K562 (cell line): ENCODE results near the gene TRIM33. TPM values are rescaled to one million over a fixed set of nuclear protein-coding genes. Genes with fewer than 3 reads are reported as not detected.

Source experiments
- ATAC-seq: fragments of 200-7000 bp; cut with Tn5 transposase; 3 replicates; pipeline ENCODE4 v1.9.1; 2020; ENCODE audit warnings: moderate library complexity
- BruUV-seq: library from RNA; stranded (reverse); fragments of 400-500 nt; replicated peaks from 2 replicates; lab custom pipeline; 2021; lab: Mats Ljungman, UMichigan
- CTCF ChIA-PET: fragments of 300-600 bp; formaldehyde crosslinking; extraction: SDS; loops from one replicate; lab custom pipeline; 2021; ENCODE audit warnings: low intra/inter-chr PET ratio; lab: Yijun Ruan, JAX
- POLR2A ChIA-PET: fragments of 300-600, 350-650 bp; sonication (Branson Sonifier 250); formaldehyde crosslinking; extraction: SDS; loops from one replicate; lab custom pipeline; 2021; ENCODE audit warnings: antibody characterized with exemption, inconsistent platforms; lab: Yijun Ruan, JAX
- DNase-seq, 4 experiments: peaks; one replicate each; pipeline versions ENCODE4 v3.0.0 to v3.0.0-alpha.2; 2011 to 2018; ENCODE audit warnings: low spot score in 3 of 4, mixed read lengths in 3 of 4; ENCODE audit errors: extremely low read depth in 1 of 4
- FAIRE-seq: peaks from 2 replicates; lab custom pipeline; 2011; peaks lifted over from hg19 to GRCh38; lab: Jason Lieb, UNC
- H2AFZ ChIP-seq: 2 replicates; pipeline ENCODE4 v1.6.0; 2011; ENCODE audit warnings: low read depth, low read length, control low read depth, inconsistent platforms
- H3K27ac ChIP-seq: fragments of 200-600 bp; 3 replicates; pipeline ENCODE4 v1.8.0; 2011; ENCODE audit warnings: low read depth, mild to moderate bottlenecking, control low read depth, inconsistent platforms, low read length, moderate library complexity, mixed read lengths; ENCODE audit errors: extremely low read depth
- H3K27me3 ChIP-seq, 2 experiments: fragments of 300-600 bp in 1 of 2; 2 replicates in 1 of 2; 3 replicates in 1 of 2; pipeline versions ENCODE4 v1.6.0 to v1.8.0; 2011; ENCODE audit warnings: inconsistent platforms in 2 of 2, low read length in 2 of 2, mild to moderate bottlenecking in 1 of 2, mixed read lengths in 1 of 2, moderate library complexity in 1 of 2; ENCODE audit not compliant: control insufficient read depth in 2 of 2, insufficient read depth in 2 of 2
- H3K36me3 ChIP-seq: fragments of 300-600 bp; 3 replicates; pipeline ENCODE4 v1.8.0; 2011; ENCODE audit warnings: mild to moderate bottlenecking, low read length, inconsistent platforms; ENCODE audit not compliant: control insufficient read depth, insufficient read depth
- H3K4me1 ChIP-seq, 2 experiments: fragments of 200-600 bp in 1 of 2; replicated peaks in 1 of 2; 2 replicates in 1 of 2; 3 replicates in 1 of 2; pipeline versions ENCODE4 v1.5.1 to v1.8.0; 2011; ENCODE audit warnings: inconsistent platforms in 2 of 2, low read length in 2 of 2, mild to moderate bottlenecking in 1 of 2, mixed read lengths in 1 of 2, moderate library complexity in 1 of 2; ENCODE audit not compliant: control insufficient read depth in 2 of 2, insufficient read depth in 2 of 2
- H3K4me2 ChIP-seq: 2 replicates; pipeline ENCODE4 v1.6.1; 2011; ENCODE audit warnings: low read length, control low read depth, inconsistent platforms, mixed read lengths; ENCODE audit not compliant: insufficient read depth
- H3K4me3 ChIP-seq: fragments of 200-600 bp; sonication (generic), shearing (Covaris generic); 2 replicates; pipeline ENCODE4 v1.5.1; 2016; ENCODE audit warnings: control low read depth, inconsistent platforms
- H3K79me2 ChIP-seq: fragments of 200-600 bp; 3 replicates; pipeline ENCODE4 v1.8.0; 2011; ENCODE audit warnings: low read length, inconsistent platforms; ENCODE audit not compliant: control insufficient read depth, insufficient read depth
- H3K9ac ChIP-seq, 2 experiments: 2 replicates each; pipeline versions ENCODE4 v1.6.0 to v1.6.1; 2011; ENCODE audit warnings: low read depth in 2 of 2, low read length in 2 of 2, control low read depth in 1 of 2, inconsistent platforms in 1 of 2, mild to moderate bottlenecking in 1 of 2, mixed read lengths in 1 of 2; ENCODE audit not compliant: insufficient read depth in 1 of 2
- H3K9me1 ChIP-seq: one replicate; pipeline ENCODE4 v1.6.0; 2011; ENCODE audit warnings: inconsistent platforms, mild to moderate bottlenecking, low read length, moderate library complexity; ENCODE audit not compliant: control insufficient read depth, insufficient read depth
- H3K9me3 ChIP-seq: replicated peaks from 2 replicates; pipeline ENCODE4 v1.5.1; 2011; ENCODE audit warnings: low read depth, low read length, inconsistent platforms; ENCODE audit not compliant: control insufficient read depth, insufficient read depth
- H4K20me1 ChIP-seq: replicated peaks from 2 replicates; pipeline ENCODE4 v1.6.1; 2011; ENCODE audit warnings: low read length, inconsistent platforms, mixed read lengths; ENCODE audit not compliant: control insufficient read depth, insufficient read depth
- CGGBP1 ChIP-seq: fragments of 250-450 bp; sonication (Bioruptor Pico); IDR thresholded peaks from 2 replicates; pipeline ENCODE4 v1.9.0; 2021; ENCODE audit warnings: mild to moderate bottlenecking
- CHAMP1 ChIP-seq: fragments of 450-650 bp; IDR thresholded peaks from 2 replicates; pipeline ENCODE4 v1.6.1; 2016; ENCODE audit warnings: mild to moderate bottlenecking
- E2F8 ChIP-seq: fragments of 450-650 bp; IDR thresholded peaks from 2 replicates; pipeline ENCODE4 v1.7.1; 2018; ENCODE audit warnings: mild to moderate bottlenecking, low read depth; ENCODE audit not compliant: partially characterized antibody
- ESRRA ChIP-seq: fragments of 450-650 bp; IDR thresholded peaks from 2 replicates; pipeline ENCODE4 v1.6.1; 2014; ENCODE audit warnings: low read depth, mild to moderate bottlenecking, moderate library complexity, borderline replicate concordance
- FOXO4 ChIP-seq: fragments of 450-650 bp; formaldehyde crosslinking; IDR thresholded peaks from 2 replicates; pipeline ENCODE4 v1.4.0; 2020; ENCODE audit warnings: mild to moderate bottlenecking, moderate library complexity
- HMBOX1 ChIP-seq: sonication (generic); IDR thresholded peaks from 2 replicates; pipeline ENCODE4 v1.6.1; 2016
- NR2F6 ChIP-seq: fragments of 450-650 bp; formaldehyde crosslinking; IDR thresholded peaks from 2 replicates; pipeline ENCODE4 v1.4.0; 2020; ENCODE audit warnings: mild to moderate bottlenecking
- PHF21A ChIP-seq: fragments of 450-650 bp; IDR thresholded peaks from 2 replicates; pipeline ENCODE4 v1.6.1; 2017; ENCODE audit warnings: low read depth, borderline replicate concordance
- SIX5 ChIP-seq, 2 experiments: IDR thresholded peaks; 2 replicates each; pipeline ENCODE4 v1.6.1; 2011; ENCODE audit warnings: low read length in 2 of 2, borderline replicate concordance in 1 of 2, low read depth in 1 of 2, mild to moderate bottlenecking in 1 of 2, moderate library complexity in 1 of 2; ENCODE audit not compliant: insufficient read depth in 1 of 2
- SMARCB1 ChIP-seq: IDR thresholded peaks from 2 replicates; pipeline ENCODE4 v1.6.1; 2011; ENCODE audit warnings: improper control_type of control experiment, low read depth; ENCODE audit not compliant: insufficient read length
- TAL1 ChIP-seq: fragments of 450-650 bp; IDR thresholded peaks from 2 replicates; pipeline ENCODE4 v1.6.1; 2016; ENCODE audit warnings: mild to moderate bottlenecking
- ZNF324 ChIP-seq: fragments of 250-450 bp; sonication (Bioruptor Pico); IDR thresholded peaks from 2 replicates; pipeline ENCODE4 v1.4.0; 2020; ENCODE audit warnings: mild to moderate bottlenecking
- ZNF583 ChIP-seq: fragments of 250-450 bp; sonication (Bioruptor Pico); IDR thresholded peaks from 2 replicates; pipeline ENCODE4 v1.4.0; 2020
- WGBS: fragments of 100-300 bp; shearing (Covaris generic); methylation state at CpG from one replicate; pipeline ENCODE4 v1.1.6; 2016; ENCODE audit warnings: low coverage, mixed read lengths; ENCODE audit not compliant: insufficient coverage; ENCODE audit errors: missing lambda C conversion rate; 5-methylcytosine and 5-hydroxymethylcytosine counted together
- in situ Hi-C: fragments of 300-500 bp; cut with MboI; formaldehyde crosslinking; loops from 4 replicates; pipeline ENCODE4 v1.15.0; 2018; ENCODE audit warnings: inconsistent platforms, mixed read lengths
- intact Hi-C: fragments of 100-400 bp; cut with micrococcal nuclease; formaldehyde crosslinking; loops from 2 replicates; pipeline ENCODE4 v1.14.2; 2022
- polyA plus RNA-seq, 8 experiments: library from polyadenylated mRNA; depleted of rRNA in 4 of 8; stranded (reverse) in 5 of 8; unstranded in 3 of 8; fragments of >200 nt; fragmentation: Nextera tagmentation in 2 of 8; fragmentation: Illumina TruSeq in 1 of 8; extraction: Ambion mirVana in 2 of 8; extraction: Trizol in 1 of 8; gene quantifications; 2 replicates each; pipeline versions ENCODE4 v1.2.1 to v1.2.3, GENCODE V29; 2011 to 2014; ENCODE audit warnings: inconsistent platforms in 1 of 8, missing spikeins in 1 of 8
- total RNA-seq, 7 experiments: library from RNA; depleted of rRNA in 6 of 7; stranded (reverse); fragments of >200 nt in 6 of 7; fragmentation: Illumina TruSeq in 2 of 7; extraction: Trizol in 2 of 7; gene quantifications; 2 replicates each; pipeline versions ENCODE4 v1.2.1 to v1.2.3, GENCODE V29; 2011 to 2021; ENCODE audit warnings: low replicate concordance in 1 of 7

The TRIM33 gene
- total and polyA plus RNA-seq, 9 of the 15 experiments (the other 6 are each of a cell fraction or from before 2014, with no cell fraction given) = 9.3 to 58.4 (median 40.2) TPM

GRCh38 chr1:114386129-114387009 is 124.6 kb downstream of the TRIM33 start:
- Histone ChIP-seq H2AFZ (no peak overlapping the region), H3K4me2 (0 out of 2 replicates have a peak overlapping the region, but pooled peaks have one; percentile 21), H4K20me1 (no peaks in the 10 kb centered on the region), H3K9me1 (no peaks in the 10 kb centered on the region), H3K36me3 (peaks cover 9% of the 10 kb centered on the region; the same call in 1 of the 3 replicates), H3K9me3 (peaks cover 6% of the 10 kb centered on the region; the same call in 1 of the 2 replicates), H3K4me1 (peaks cover 11 to 24% of the 10 kb centered on the region in 2 experiments; a peak in 4 of 5 replicates), H3K27me3 (no peaks in the 10 kb centered on the region), H3K27ac (peak overlapping the region; percentile 49), H3K79me2 (no peaks in the 10 kb centered on the region), H3K4me3 (no peak overlapping the region), H3K9ac (peak overlapping the region; percentile 3 to 10; a peak in 1 of 4 replicates)
- BruUV-seq = no TSS peak
- POLR2A ChIA-PET = interaction anchor here (0.6 to 1.5 kb wide), 9 partner anchors 9 to 116 kb away, joined by 3 to 8 read pairs (median 3); no protein-coding TSS in a partner anchor
- ATAC-seq (peak; percentile 76), DNase-seq (peak; percentile 32 to 77 (median 48)), FAIRE-seq (peak; percentile 72)
- WGBS = 28% methylated on average over 3 of the region's 3 CpGs
- intact Hi-C loops (no loop called here), in situ Hi-C loops (no loop called here)
- CTCF ChIA-PET = no interaction called here
- TF ChIP-seq E2F8 (no peak), NR2F6 (no peak), CHAMP1 (no peak), FOXO4 (CRISPR knock-in tag) (no peak), ZNF583 (CRISPR knock-in tag) (no peak), SIX5 (IDR thresholded peaks at IDR 0.05; ENCODE audit: borderline replicate concordance in 1 of 2, insufficient read depth in 1 of 2, low read depth in 1 of 2, low read length in 2 of 2) (no peak), CGGBP1 (CRISPR knock-in tag) (no peak), ESRRA (no peak), SMARCB1 (no peak), TAL1 (no peak), PHF21A (no peak), HMBOX1 (peak; percentile 86), ZNF324 (CRISPR knock-in tag) (no peak)
